ENCODE data around the gene DHX8.

Gene DHX8

GRCh38 chr17:43536236-43536992 lies 52.6 kb downstream of the DHX8 start:
- DNase-seq (ENCODE audit: low read depth) = peak; percentile 83
- no peaks in the 10 kb centered on the region for H3K36me3 ChIP-seq (ENCODE audit: control insufficient read depth, insufficient read depth, low read length, severe bottlenecking)
- no peak overlapping the region for H3K4me3 ChIP-seq (ENCODE audit: low read length)
- no peaks in the 10 kb centered on the region for H3K9me3 ChIP-seq (ENCODE audit: control insufficient read depth, low read length)
- H3K27me3 ChIP-seq (replicated peaks; ENCODE audit: control insufficient read depth, insufficient read depth, low read length) = no peaks in the 10 kb centered on the region
- peaks cover 15% of the 10 kb centered on the region for H3K4me1 ChIP-seq (ENCODE audit: control insufficient read depth, insufficient read depth, low read length)
- no peak overlapping the region for H3K9ac ChIP-seq (ENCODE audit: low read length)

GRCh38 chr17:43540821-43541674 lies 57.3 kb downstream of the DHX8 start:
- Histone ChIP-seq H3K4me3 (ENCODE audit: low read length) (no peak overlapping the region), H3K9me3 (ENCODE audit: control insufficient read depth, low read length) (no peaks in the 10 kb centered on the region), H3K27me3 (replicated peaks; ENCODE audit: control insufficient read depth, insufficient read depth, low read length) (no peaks in the 10 kb centered on the region), H3K4me1 (ENCODE audit: control insufficient read depth, insufficient read depth, low read length) (peaks cover 24% of the 10 kb centered on the region), H3K9ac (ENCODE audit: low read length) (no peak overlapping the region), H3K36me3 (ENCODE audit: control insufficient read depth, insufficient read depth, low read length, severe bottlenecking) (no peaks in the 10 kb centered on the region)
- DNase-seq (ENCODE audit: low read depth) = no peak

GRCh38 chr17:43542859-43543258 lies 59.1 kb downstream of the DHX8 start:
- DNase-seq (ENCODE audit: low read depth) = no peak
- no peaks in the 10 kb centered on the region for H3K27me3 ChIP-seq (replicated peaks; ENCODE audit: control insufficient read depth, insufficient read depth, low read length)
- H3K4me1 ChIP-seq (ENCODE audit: control insufficient read depth, insufficient read depth, low read length) = peaks cover 21% of the 10 kb centered on the region
- H3K4me3 ChIP-seq (ENCODE audit: low read length) = no peak overlapping the region
- H3K36me3 ChIP-seq (ENCODE audit: control insufficient read depth, insufficient read depth, low read length, severe bottlenecking) = no peaks in the 10 kb centered on the region
- no peak overlapping the region for H3K9ac ChIP-seq (ENCODE audit: low read length)
- H3K9me3 ChIP-seq (ENCODE audit: control insufficient read depth, low read length) = no peaks in the 10 kb centered on the region

- DNase-seq (ENCODE audit: low read depth) = no peak
- no peaks in the 10 kb centered on the region for H3K36me3 ChIP-seq (ENCODE audit: control insufficient read depth, insufficient read depth, low read length, severe bottlenecking)
- H3K27me3 ChIP-seq (replicated peaks; ENCODE audit: control insufficient read depth, insufficient read depth, low read length) = no peaks in the 10 kb centered on the region
- no peaks in the 10 kb centered on the region for H3K9me3 ChIP-seq (ENCODE audit: control insufficient read depth, low read length)
- H3K9ac ChIP-seq (ENCODE audit: low read length) = no peak overlapping the region
- peaks cover 21% of the 10 kb centered on the region for H3K4me1 ChIP-seq (ENCODE audit: control insufficient read depth, insufficient read depth, low read length)
- no peak overlapping the region for H3K4me3 ChIP-seq (ENCODE audit: low read length)
These were observed 59.5 kb downstream of the DHX8 start for GRCh38 chr17:43543300-43543699.

GRCh38 chr17:43543771-43544575 lies 60.2 kb downstream of the DHX8 start:
- no peak for DNase-seq (ENCODE audit: low read depth)
- H3K4me1 ChIP-seq (ENCODE audit: control insufficient read depth, insufficient read depth, low read length) = peaks cover 21% of the 10 kb centered on the region
- no peaks in the 10 kb centered on the region for H3K9me3 ChIP-seq (ENCODE audit: control insufficient read depth, low read length)
- no peaks in the 10 kb centered on the region for H3K36me3 ChIP-seq (ENCODE audit: control insufficient read depth, insufficient read depth, low read length, severe bottlenecking)
- no peak overlapping the region for H3K4me3 ChIP-seq (ENCODE audit: low read length)
- H3K9ac ChIP-seq (ENCODE audit: low read length) = no peak overlapping the region
- no peaks in the 10 kb centered on the region for H3K27me3 ChIP-seq (replicated peaks; ENCODE audit: control insufficient read depth, insufficient read depth, low read length)

GRCh38 chr17:43545383-43545632 lies 61.5 kb downstream of the DHX8 start:
- Histone ChIP-seq H3K9ac (ENCODE audit: low read length) (no peak overlapping the region), H3K4me1 (ENCODE audit: control insufficient read depth, insufficient read depth, low read length) (peaks cover 21% of the 10 kb centered on the region), H3K36me3 (ENCODE audit: control insufficient read depth, insufficient read depth, low read length, severe bottlenecking) (no peaks in the 10 kb centered on the region), H3K4me3 (ENCODE audit: low read length) (peak overlapping the region; percentile 81), H3K27me3 (replicated peaks; ENCODE audit: control insufficient read depth, insufficient read depth, low read length) (no peaks in the 10 kb centered on the region), H3K9me3 (ENCODE audit: control insufficient read depth, low read length) (no peaks in the 10 kb centered on the region)
- peak; percentile 67 for DNase-seq (ENCODE audit: low read depth)

- H3K27me3 ChIP-seq (replicated peaks; ENCODE audit: control insufficient read depth, insufficient read depth, low read length) = no peaks in the 10 kb centered on the region
These were observed 62.8 kb downstream of the DHX8 start, which contains the start of gene ETV4 for GRCh38 chr17:43546319-43547188. ETV4 (minus strand) TSS chr17:43546340; CDS start chr17:43545617, 723 bp downstream.

DNA sequence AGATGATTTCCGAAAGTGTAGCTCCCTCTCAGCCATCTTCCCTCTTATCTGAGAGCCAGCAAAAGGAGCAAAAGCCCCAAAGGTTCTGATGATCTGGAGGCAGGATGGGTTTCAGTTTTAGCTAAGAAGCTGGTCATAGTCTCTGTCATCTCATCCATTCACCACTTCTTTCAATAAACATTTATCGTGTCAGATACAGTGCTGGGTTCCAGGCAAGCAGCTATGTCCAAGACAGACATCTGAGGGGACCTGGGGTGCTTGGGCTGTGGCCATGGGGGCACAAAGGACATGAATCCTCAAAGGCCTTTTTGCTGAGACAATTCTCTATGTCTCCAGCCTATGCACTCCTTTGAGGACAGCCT lies 63.4 kb downstream of the DHX8 start:
- Histone ChIP-seq H3K9me3 (ENCODE audit: control insufficient read depth, low read length) (no peaks in the 10 kb centered on the region), H3K9ac (ENCODE audit: low read length) (no peak overlapping the region), H3K27me3 (replicated peaks; ENCODE audit: control insufficient read depth, insufficient read depth, low read length) (no peaks in the 10 kb centered on the region), H3K4me1 (ENCODE audit: control insufficient read depth, insufficient read depth, low read length) (peaks cover 20% of the 10 kb centered on the region), H3K36me3 (ENCODE audit: control insufficient read depth, insufficient read depth, low read length, severe bottlenecking) (no peaks in the 10 kb centered on the region), H3K4me3 (ENCODE audit: low read length) (peak overlapping the region; percentile 81)
- DNase-seq (ENCODE audit: low read depth) = no peak

More at GRCh38 chr17:43546319-43547188, 62.8 kb downstream of the DHX8 start, which contains the start of gene ETV4:
- peak within 1 kb of the TSS; percentile 81 for H3K4me3 ChIP-seq (ENCODE audit: low read length)
- peak; percentile 96 for DNase-seq (ENCODE audit: low read depth)
- H3K9me3 ChIP-seq (ENCODE audit: control insufficient read depth, low read length) = no peaks in the 10 kb centered on the region
- H3K36me3 ChIP-seq (ENCODE audit: control insufficient read depth, insufficient read depth, low read length, severe bottlenecking) = no peaks in the 10 kb centered on the region
- H3K4me1 ChIP-seq (ENCODE audit: control insufficient read depth, insufficient read depth, low read length) = peaks cover 18% of the 10 kb centered on the region
- no peak within 1 kb of the TSS for H3K9ac ChIP-seq (ENCODE audit: low read length)

DNA sequence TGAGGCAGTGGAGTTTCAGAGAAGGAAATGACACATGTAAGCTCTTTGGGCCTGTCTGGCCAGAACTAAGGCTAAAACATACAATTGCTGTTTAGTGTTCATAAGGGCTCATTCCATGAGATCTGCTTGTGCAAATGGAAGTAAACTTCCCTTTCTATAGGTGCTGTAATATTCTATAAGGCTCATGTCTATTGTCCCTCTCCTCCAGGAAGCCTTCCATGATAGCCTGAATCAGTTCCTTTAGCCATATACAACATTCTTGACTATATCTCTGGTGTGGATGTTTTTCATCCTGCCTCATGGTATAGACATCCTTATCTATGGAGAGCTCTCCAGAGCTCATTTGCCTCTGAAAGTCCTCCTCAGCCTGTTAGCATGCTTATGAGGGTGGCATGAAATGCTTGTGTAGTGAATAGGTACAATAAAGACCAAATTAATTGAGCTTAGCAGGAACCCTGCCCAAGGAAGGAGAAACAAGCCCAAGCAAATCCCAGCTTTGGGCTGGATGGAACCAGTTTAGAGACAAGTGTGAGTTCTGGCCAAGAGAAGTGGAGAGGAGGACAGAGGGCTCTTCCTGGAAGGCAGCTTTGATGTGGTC lies 64.0 kb downstream of the DHX8 start:
- no peaks in the 10 kb centered on the region for H3K9me3 ChIP-seq (ENCODE audit: control insufficient read depth, low read length)
- no peak overlapping the region for H3K4me3 ChIP-seq (ENCODE audit: low read length)
- H3K36me3 ChIP-seq (ENCODE audit: control insufficient read depth, insufficient read depth, low read length, severe bottlenecking) = no peaks in the 10 kb centered on the region
- peaks cover 21% of the 10 kb centered on the region for H3K4me1 ChIP-seq (ENCODE audit: control insufficient read depth, insufficient read depth, low read length)
- no peaks in the 10 kb centered on the region for H3K27me3 ChIP-seq (replicated peaks; ENCODE audit: control insufficient read depth, insufficient read depth, low read length)
- H3K9ac ChIP-seq (ENCODE audit: low read length) = no peak overlapping the region
- no peak for DNase-seq (ENCODE audit: low read depth)

DNA sequence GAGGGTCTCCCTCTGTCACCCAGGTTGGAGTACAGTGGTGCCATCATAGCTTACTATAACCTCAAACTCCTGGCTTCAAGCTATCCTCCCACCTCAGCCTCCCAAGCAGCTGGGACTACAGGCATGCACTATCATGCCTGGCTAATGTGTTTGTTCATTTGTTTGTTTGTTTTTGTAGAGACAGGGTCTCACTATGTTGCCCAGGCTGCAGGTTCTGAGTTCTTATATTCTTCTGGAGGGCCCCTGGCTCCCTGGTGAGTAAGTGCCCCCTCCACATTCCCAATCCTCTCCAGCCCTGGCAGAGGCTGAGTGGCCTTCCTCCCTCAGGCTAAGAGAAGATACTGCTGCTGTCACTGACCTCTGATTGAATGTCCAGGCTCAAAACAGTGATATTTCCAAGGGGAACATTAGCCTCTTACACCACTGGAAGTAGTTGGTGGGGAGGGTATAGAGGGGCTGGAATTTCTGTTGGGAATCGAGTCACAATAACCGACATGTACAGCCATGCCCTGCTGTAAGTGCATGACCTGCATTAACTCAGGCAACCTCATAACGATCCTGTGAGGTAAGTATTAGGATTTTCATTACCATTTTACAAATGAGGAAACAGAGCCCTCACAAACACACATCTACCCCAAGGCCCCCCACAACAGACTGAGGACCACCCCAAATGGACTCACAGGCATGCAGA lies 65.1 kb downstream of the DHX8 start:
- no peak for DNase-seq (ENCODE audit: low read depth)
- Histone ChIP-seq H3K9ac (ENCODE audit: low read length) (no peak overlapping the region), H3K9me3 (ENCODE audit: control insufficient read depth, low read length) (no peaks in the 10 kb centered on the region), H3K4me3 (ENCODE audit: low read length) (no peak overlapping the region), H3K36me3 (ENCODE audit: control insufficient read depth, insufficient read depth, low read length, severe bottlenecking) (no peaks in the 10 kb centered on the region), H3K4me1 (ENCODE audit: control insufficient read depth, insufficient read depth, low read length) (peaks cover 21% of the 10 kb centered on the region), H3K27me3 (replicated peaks; ENCODE audit: control insufficient read depth, insufficient read depth, low read length) (no peaks in the 10 kb centered on the region)
